GM21737 (cell line): Measurements from ENCODE around the gene FAH.
"Not testable (repeated sequence)": the region's sequence is repeated elsewhere in the genome, so short reads cannot be mapped to it uniquely, and the experiment has no call there.

Experiments
- ATAC-seq: cut with Tn5 transposase; IDR thresholded peaks from one replicate; pipeline ENCODE4 v1.9.1; 2021; ENCODE audit warnings: mild to moderate bottlenecking, moderate library complexity; ENCODE audit not compliant: unreplicated experiment

The FAH gene

DNA sequence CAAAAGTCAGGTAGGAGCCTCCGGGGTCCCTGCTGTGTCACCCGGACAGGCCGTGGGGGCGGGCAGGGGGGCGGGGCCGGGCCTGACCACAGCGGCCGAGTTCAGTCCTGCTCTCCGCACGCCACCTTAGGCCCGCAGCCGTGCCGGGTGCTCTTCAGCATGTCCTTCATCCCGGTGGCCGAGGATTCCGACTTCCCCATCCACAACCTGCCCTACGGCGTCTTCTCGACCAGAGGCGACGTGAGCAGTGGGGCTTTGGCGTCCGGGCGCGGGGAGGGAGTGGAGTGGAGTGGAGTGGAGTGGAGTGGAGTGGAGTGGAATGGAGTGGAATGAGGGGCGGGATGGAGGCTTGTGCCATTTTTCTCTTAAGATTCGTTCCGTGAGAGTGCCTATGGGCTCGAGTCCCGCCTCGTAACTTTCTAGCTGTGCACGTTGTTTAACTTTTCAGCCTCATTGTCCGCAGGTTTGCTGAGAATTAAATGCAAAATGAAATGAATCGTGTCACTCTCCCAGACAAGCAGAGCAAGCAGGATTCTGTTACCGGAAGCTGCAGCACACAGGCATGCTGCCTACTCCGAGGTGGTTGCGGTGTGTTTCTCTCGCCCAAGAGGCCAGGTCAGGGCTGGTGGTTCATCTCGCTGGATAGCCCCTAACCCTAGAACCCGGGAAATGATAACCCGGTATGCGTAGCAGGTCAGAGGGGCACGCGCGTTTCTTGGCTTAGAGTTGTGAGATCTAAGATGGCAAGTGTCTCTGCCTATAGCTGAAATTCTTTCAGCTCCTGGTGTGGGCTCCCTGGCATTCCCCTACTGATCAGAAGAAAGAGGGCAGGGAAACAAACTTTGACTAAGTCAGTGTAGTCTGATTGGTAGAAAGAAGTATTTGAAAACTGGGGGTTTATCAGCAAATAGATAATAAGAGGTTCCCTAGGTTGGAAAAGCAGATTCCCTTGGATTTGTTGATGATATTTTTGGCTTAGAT lies at the start of gene FAH:
Gene FAH, plus strand, starts transcription at position 104 of the 981 bp plus-strand sequence. Its CDS starts 56 bp downstream, at position 160.
- ATAC-seq, result peak; percentile 40

DNA sequence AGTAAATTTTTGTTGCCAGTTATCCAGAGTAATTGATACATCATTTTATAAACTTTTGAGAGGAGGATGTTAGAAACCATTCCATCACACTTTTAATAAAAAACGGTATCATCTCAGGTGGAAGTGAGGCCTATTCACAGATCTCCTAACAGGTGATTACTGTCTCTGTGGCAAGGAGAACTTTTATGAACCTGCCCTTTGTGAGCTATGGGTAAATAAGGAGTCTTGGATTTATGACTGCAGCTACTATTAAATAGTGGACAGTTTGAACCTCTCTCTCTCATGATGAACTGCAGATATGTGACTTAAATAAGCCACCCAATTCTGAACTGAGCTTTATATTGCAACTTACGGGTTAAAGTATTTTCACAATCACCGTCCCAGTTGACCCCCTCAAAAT lies 47.6 kb upstream of the FAH start:
- no peak for ATAC-seq

DNA sequence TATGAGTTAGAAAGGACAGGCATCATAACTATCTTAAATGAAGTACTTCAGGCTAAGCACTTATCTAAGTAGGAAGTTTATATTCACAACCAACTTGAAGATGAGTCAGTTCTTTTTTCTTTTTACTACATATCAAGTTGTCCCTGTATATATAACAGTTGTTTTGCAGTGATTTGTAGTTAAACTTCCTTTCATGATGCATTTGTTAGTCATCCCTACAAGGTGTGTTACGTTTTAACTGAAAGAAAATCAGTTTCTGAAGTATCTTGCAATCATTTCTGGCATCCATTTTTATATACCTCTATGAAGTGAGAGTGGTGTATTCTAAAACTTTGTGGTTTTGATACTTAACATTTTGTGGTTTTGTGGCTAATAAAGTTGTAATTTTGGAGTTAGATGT lies 47.2 kb upstream of the FAH start:
- ATAC-seq, result no peak

DNA sequence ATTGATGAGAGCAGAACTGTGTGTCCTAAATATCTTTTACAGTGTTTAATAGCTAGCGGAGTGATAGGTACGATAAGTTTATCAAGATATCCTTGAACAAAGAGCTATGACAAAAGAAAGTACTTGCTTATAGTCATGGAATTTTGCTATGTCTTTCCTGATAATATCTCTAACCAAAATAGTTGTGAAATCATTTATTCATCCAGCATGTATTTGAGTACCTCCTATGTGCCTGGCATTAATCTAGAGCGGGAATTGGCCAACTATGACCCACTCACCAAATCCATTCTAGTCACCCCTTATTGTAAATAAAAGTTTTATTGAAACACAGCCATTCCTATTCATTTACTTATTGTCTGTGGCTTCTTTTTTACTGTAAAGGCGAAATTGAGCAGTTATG lies 46.7 kb upstream of the FAH start:
- no peak for ATAC-seq

DNA sequence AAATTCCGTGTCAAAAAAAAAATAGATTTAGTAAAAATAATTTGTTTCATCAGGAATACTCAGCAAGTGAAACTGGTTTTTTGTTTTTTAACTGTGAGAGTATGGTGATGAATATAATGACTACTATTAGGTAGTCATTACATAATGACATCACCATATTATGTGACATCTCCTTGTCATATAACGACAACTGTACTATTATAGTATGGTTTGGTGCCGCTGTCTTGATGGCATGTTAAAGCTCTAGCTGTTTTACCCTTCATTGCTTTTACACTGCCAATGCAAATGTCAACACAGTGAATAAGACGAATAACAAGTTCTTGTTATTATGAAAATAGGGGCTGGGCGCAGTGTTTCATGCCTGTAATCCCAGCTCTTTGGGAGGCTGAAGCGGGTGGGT lies 45.6 kb upstream of the FAH start:
- ATAC-seq, result no peak

DNA sequence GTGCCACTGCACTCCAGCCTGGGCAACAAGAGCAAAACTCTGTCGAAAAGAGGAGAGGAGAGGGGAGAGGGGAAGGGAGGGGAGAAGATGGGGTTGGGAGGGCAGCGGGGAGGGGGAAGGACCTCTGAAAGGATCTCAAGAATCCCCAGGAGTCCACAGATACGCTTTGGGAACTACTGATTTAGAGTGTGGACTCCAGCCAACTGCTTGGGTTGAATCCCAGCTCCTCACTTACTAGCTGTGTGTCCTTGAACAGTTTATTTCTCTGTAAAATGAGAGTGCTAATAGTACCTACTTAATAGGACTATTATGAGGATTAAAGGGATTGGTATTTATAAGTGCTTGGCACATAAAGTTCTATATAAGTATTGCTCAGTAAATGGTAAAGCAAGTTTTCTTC lies 45.0 kb upstream of the FAH start:
- no peak for ATAC-seq

DNA sequence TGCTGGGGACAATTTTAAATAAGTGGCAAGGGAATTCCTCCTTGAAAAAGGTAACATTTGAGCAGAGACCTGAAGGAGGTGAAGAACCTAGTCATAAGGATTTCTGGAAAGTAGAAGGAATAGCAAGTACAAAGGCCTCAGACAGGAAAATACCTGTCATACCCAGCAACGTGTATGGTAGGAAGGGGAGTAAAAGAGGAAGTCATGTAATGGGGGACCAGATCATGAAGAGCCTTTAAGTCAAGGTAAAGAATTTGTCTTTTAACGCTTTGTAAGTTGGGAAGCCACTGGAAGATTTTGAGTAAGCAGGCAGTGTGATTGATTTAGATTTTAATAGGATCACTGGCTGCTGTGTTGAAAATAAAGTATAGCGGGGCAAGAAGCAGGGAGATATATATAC lies 43.4 kb upstream of the FAH start:
- ATAC-seq, result no peak

DNA sequence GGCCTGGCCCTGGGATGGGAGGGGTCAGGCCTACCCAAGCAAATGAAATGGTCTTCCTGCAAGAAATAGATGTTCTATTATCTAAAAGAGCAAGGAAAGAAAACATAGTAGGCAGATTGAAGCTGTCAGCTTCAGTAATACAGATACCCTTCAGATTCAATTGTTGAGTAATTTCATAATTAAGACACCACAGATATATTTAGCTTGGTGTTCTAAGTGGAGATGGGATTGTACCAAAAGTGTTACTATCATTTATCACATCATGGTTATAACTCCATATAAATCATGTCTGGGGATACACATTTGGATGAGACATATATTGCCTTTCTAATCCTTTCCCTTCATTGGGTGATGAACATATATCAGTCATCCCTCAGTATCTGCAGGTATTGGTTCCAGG lies 41.9 kb upstream of the FAH start:
- no peak for ATAC-seq

DNA sequence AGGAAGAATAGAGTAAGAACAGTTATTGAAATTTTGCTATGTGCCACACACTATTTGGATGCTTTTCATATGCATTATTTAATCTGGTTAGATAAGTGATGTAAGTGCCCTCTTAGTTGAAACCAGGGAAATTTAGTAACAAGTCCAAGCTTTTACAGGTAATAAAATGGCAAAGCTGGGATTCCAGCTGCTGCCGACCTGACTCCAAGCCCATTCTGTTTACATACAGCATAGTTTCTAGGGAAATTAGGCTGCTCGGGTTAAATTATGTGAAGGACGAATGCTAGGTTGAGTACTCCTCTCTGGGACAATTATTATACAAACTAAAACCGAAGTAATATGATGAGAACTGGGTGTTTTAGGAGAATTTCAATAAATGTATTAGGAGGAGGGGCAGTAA lies 38.7 kb upstream of the FAH start:
- no peak for ATAC-seq

DNA sequence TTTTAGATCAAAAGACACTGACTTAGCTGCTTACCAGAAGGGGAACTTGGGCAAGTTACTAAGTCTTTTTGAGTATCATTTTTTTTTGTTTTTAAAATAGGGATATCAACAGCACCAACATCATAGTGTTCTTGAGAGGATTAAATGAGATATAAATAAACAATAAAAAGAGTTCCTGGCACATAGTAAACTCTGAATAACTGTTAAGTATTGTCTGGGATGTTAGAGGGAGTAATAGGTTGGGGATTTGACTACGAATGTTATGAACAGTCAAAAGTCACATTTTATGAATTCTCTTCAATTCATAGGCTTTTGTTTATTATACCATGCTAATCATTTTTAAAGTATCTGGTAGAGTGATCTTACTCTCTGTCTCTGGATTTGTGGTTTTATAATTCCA lies 37.8 kb upstream of the FAH start:
- ATAC-seq, result no peak

DNA sequence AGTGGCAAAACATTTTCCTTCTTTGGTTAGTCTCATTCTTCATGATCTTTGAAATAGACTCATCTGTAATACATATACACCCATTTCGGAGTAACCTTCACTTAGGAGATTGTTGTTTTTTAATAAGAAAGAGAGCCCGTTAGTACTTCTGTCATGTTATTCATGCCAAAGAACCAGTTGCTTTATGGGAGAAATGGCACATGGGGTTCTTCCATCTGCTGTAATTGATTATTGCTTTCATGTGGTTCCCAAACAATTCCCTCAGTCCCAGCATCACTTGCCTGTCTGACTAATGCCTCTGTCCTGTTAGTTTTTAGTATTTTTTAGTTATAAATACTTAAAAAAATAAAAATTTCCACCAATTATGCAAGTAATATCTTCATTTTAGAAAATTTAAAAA lies 33.8 kb upstream of the FAH start:
- ATAC-seq, result no peak

DNA sequence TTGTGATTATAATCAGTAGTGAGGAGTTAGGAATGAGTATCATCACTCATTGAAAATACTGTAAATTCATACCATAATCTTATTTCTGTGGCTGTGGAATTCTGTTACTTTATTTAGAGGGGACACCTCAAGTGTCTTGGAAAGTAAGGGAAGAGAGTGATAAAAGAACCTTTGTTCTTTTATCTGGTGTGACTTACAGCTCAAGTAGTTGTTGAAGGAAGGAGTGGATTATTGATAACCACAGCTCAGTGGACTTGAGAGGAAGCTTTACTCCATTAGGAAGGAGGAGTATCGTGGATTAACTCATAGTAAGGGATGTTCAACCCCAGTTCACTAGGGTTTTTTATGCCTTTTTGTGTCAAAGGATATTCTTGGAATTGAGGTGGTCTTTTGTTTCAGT lies 32.2 kb upstream of the FAH start:
- ATAC-seq, result no peak

DNA sequence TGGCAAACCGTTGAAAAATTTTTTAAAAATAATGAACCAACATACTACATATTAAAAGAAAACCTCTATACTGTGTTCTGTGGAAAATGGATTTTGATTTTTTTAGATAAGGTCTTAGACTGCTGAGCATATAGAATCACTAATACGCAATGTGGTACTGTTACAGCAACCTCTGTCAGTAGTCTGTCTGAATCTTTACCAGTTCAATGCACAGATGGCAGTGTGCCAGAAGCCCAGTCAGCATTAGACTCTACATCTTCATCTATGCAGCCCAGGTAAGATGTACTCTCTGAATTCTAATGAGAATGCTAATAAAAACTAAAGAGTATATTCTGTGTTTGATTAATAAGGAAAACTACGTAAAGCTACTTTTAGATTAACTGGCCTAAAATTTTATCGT lies 31.3 kb upstream of the FAH start:
- no peak for ATAC-seq

DNA sequence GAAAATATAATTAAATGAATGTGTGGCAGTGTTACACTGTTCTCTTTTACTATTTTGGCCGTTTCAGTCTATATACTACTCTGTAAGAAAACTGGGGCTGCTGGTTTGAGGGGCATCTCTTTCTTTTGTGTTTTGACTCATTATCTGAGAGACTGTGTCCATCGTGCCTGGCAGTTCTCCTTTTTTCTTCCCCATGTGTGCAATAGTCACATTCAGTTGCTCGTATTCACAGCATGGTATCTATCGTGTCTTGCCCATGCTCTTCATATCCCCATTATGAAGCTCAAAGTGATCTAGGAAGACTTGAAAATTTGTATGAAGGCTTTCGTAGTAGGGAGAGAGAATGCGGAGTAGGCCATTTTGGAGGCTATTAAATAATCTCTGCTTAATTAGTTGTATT lies 29.8 kb upstream of the FAH start:
- no peak for ATAC-seq

DNA sequence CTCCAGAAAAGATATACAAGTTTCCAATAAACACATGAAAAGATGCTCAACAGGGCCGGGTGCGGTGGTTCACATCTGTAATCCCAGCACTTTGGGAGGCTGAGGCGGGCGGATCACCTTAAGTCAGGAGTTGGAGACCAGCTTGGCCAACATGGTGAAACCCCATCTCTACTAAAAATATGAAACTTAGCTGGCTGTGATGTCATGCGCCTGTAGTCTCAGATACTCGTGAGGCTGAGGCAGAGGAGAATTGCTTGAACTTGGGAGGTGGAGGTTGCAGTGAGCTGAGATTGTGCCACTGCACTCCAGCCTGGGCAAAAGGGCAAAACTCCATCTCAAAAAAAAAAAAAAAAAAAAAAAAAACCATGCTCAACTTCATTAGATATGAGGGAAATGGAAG lies 25.5 kb upstream of the FAH start:
- ATAC-seq, result not testable (repeated sequence)

DNA sequence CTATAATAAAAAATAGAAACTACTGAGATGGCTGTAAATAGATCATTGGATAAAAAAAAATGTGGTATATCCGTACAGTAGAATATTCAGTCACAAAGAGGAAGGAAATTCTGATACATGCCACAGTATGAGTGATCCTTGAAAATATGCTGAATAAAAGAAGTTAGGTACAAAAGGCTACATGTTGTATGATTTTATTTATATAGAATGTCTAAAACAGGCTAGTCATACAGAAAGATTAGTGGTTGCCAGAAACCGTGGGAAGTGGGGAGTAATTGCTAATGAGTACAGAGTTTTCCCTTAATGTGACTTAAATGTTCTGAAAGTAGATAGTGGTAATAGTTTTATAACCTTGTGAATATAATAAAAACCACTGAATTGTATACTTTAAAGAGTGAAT lies 24.9 kb upstream of the FAH start:
- no peak for ATAC-seq

DNA sequence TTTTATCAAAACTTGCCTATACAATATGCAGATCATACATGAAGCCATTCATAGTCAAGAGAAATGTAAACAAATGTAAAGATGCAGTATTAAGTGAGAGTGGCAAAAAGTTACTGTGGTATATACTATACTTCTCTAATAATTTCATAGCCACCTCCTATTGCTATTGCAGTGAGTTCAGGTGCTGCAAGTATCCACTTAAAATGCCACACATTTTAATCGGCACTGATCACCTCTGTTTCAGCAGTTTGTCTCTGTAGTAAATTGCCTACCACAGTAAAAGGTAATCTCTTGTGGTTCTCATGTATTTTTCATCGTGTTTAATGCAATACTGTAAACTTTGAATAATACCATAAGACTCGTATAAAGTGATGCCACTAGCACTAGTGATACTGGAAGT lies 20.4 kb upstream of the FAH start:
- ATAC-seq, result no peak

DNA sequence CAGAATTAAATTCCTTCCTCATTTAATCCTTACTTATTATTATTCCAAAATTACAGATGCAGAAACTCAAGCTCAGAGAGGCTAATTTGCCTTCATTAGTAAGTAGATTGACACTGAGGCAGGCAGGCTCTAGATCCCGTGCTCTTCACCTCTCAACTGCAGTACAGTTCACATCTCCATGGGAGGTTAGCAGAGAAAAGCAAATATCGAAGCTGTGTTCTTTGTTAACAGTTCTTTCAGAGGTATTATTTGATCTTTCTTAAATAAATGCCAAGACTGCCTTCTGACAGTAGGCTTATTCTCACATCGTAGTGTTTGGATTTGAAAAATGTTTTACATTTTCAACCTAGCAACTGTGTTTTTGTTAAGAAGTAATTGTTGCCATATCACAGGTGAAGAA lies 15.9 kb upstream of the FAH start:
- no peak for ATAC-seq

DNA sequence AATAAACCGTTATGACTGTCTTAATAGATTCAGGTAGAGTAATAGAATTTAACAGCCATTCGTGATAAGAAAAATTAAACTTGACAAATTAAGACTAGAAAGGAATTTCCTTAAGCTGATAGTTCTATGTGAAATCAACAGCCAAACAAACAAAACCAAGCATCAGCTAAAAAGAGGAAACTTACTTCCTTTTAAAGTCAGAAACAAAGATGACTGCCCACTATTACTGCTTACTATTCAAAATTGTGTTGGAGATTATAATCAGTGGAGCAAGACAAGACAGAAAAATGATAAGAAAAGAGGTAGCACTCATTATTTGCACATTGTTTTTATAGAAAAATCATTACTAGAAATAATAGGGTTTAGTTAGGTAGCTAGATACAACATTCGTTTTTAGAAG lies 13.8 kb upstream of the FAH start:
- ATAC-seq, result no peak

DNA sequence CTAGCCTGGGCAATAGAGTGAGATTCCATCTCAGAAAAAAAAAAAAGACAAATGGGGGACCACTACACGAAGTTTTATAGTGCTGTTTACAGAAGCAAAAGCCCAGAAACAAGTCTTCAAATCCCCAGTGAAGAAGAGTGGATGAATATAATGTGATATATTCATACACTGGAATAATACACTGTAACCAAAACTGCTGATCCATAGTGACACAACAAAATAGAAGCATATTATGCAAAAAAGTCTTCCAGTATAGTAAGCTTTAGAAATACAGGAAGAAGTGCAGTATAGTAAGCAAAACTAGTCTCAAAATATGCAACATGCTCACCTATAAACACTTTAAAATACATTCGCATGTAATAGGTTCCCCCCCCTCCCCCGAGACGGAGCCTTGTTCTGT lies 11.9 kb upstream of the FAH start:
- ATAC-seq, result no peak

DNA sequence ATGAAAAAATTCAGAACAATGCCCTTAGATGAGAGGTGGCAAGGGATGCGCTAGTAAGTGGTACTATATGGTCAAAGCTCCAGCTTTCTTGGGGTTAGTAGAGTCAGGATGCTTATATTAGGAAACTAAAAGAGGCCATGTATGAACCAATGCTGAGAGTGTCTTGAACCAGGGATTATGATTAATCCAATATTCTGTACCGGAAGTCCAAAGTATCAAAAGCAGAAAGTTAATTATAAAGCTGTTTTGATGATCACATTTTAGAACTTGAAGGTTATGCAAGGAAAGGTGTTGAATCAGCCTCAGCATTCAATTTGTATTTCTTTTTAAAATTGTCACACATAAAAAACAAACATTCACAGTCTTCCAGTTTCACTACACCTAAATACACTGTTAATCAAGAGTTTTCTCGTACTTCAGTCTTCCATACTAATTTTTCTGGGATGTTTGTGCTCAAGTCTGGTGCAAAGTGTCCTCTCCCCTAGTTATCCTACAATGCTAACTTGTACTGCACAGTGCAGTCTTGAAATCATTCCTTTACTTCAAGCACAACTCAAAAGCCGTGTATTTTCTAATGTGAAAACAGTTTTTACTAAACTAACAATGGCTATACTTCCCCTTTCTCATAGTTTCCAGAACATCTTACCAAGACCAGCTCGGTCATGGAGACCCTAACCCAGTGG lies 10.7 kb upstream of the FAH start:
- no peak for ATAC-seq

DNA sequence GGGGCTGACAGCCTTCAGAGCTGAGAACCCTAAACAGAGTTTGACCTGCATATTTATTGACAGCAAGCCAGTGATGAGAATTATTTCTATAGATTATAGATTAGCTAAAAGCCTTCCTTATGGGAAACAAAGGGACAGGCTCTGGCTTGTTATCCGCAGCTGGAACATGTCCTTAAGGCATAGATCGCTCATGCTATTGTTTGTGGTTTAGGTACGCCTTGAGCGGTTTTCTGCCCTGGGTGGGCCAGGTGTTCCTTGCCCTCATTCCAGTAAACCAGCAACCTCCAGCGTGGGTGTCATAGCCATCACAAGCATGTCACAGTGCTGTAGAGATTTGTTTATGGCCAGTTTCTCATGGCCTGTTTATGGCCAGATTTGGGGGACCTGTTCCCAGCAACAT lies 10.2 kb upstream of the FAH start:
- ATAC-seq, result no peak
